Gastrocnemius medialis (tissue), 4 donors: ENCODE data around the gene KCNK15.

Source experiments
- CTCF ChIP-seq, 5 experiments: fragments of 450-650 bp in 3 of 5; fragments of 200-600 bp in 2 of 5; sonication (generic) in 2 of 5; IDR thresholded peaks in 4 of 5; conservative IDR thresholded peaks in 1 of 5; 1 replicate in 4 of 5; 2 replicates in 1 of 5; pipeline ENCODE4 v1.5.1; 2016 to 2019; ENCODE audit warnings: antibody characterized with exemption in 5 of 5, mild to moderate bottlenecking in 3 of 5, moderate library complexity in 3 of 5
- POLR2A ChIP-seq, 2 donors: fragments of 450-650 bp; IDR thresholded peaks; one replicate each; pipeline ENCODE4 v1.6.1; 2017; ENCODE audit warnings: antibody characterized with exemption in 2 of 2, mild to moderate bottlenecking in 2 of 2, moderate library complexity in 2 of 2

- TF ChIP-seq POLR2A (IDR thresholded peaks at IDR 0.05): no peak
- TF ChIP-seq CTCF (IDR thresholded peaks at IDR 0.05 in 4 of 5, conservative IDR thresholded peaks at IDR 0.05 in 1 of 5): no peak
These were observed 27.6 kb downstream of the KCNK15 start for GRCh38 chr20:44773070-44773829.
